SU-DHL-6 (cell line): ENCODE results near the gene ATR.

ENCODE experiments used
- CTCF ChIP-seq: fragments of 200-600 bp; sonication (generic); IDR thresholded peaks from one replicate; pipeline ENCODE4 v1.5.1; 2017; ENCODE audit warnings: antibody characterized with exemption, mild to moderate bottlenecking, low read length, moderate library complexity; ENCODE audit not compliant: insufficient read depth, poor library complexity, severe bottlenecking
- EZH2phosphoT487 ChIP-seq: fragments of 200-600 bp; sonication (generic), shearing (Covaris generic); conservative IDR thresholded peaks from 2 replicates; pipeline ENCODE4 v1.6.1; 2018; ENCODE audit warnings: mild to moderate bottlenecking, antibody characterized with exemption, low read length, moderate library complexity, mixed read lengths

- TF ChIP-seq CTCF (no peak), EZH2phosphoT487 (no peak)
Observed at GRCh38 chr3:142586803-142587406, 8.4 kb upstream of the ATR start.
